ENCODE measurements around the gene UFD1.

- TF ChIP-seq CTCF (IDR thresholded peaks at IDR 0.05) (no peak), POLR2A (IDR thresholded peaks at IDR 0.05) (no peak)
Observed at GRCh38 chr22:19405652-19406051, 73.3 kb downstream of the UFD1 start.

All from tibial nerve (tissue), 3 donors.